Measurements from ENCODE around the gene SNX20. TPM values are rescaled to one million over a fixed set of nuclear protein-coding genes. Genes with fewer than 3 reads are reported as not detected.

Gene SNX20
- total and polyA plus RNA-seq, 10 of the 15 experiments (the other 5 are each of a cell fraction or from before 2014, with no cell fraction given), result 4.6 to 30.8 (median 21.9) TPM

GRCh38 chr16:50697881-50698767 is 17.0 kb upstream of the SNX20 start (continued):
- TF ChIP-seq, protein P1, sequence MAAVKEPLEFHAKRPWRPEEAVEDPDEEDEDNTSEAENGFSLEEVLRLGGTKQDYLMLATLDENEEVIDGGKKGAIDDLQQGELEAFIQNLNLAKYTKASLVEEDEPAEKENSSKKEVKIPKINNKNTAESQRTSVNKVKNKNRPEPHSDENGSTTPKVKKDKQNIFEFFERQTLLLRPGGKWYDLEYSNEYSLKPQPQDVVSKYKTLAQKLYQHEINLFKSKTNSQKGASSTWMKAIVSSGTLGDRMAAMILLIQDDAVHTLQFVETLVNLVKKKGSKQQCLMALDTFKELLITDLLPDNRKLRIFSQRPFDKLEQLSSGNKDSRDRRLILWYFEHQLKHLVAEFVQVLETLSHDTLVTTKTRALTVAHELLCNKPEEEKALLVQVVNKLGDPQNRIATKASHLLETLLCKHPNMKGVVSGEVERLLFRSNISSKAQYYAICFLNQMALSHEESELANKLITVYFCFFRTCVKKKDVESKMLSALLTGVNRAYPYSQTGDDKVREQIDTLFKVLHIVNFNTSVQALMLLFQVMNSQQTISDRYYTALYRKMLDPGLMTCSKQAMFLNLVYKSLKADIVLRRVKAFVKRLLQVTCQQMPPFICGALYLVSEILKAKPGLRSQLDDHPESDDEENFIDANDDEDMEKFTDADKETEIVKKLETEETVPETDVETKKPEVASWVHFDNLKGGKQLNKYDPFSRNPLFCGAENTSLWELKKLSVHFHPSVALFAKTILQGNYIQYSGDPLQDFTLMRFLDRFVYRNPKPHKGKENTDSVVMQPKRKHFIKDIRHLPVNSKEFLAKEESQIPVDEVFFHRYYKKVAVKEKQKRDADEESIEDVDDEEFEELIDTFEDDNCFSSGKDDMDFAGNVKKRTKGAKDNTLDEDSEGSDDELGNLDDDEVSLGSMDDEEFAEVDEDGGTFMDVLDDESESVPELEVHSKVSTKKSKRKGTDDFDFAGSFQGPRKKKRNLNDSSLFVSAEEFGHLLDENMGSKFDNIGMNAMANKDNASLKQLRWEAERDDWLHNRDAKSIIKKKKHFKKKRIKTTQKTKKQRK (IDR thresholded peaks at IDR 0.05; ENCODE audit: low read depth, low read length), result no peak
- TF ChIP-seq ZNF207 (IDR thresholded peaks at IDR 0.05; ENCODE audit: borderline replicate concordance) (peak; percentile 83), MEF2B (IDR thresholded peaks at IDR 0.05; ENCODE audit: partially characterized antibody, poor library complexity, severe bottlenecking) (peak; percentile 92), ELK1 (IDR thresholded peaks at IDR 0.05; ENCODE audit: low read depth, low read length) (no peak), SKIL (IDR thresholded peaks at IDR 0.05; ENCODE audit: low read depth, poor library complexity, severe bottlenecking) (peak; percentile 80), POLR2AphosphoS2 (IDR thresholded peaks at IDR 0.05; ENCODE audit: low read depth, low read length) (no peak; the same call in 1 of the 2 replicates), HSF1 (IDR thresholded peaks at IDR 0.05; ENCODE audit: low read depth, low read length) (no peak), MYC (IDR thresholded peaks at IDR 0.05; ENCODE audit: insufficient read depth, insufficient read length, insufficient replicate concordance, low read length, severe bottlenecking) (no peak), EP300 (IDR thresholded peaks at IDR 0.05; ENCODE audit: borderline replicate concordance in 1 of 2, control insufficient read depth in 1 of 2, low read depth in 2 of 2, low read length in 2 of 2) (peak; percentile 11 to 77; a peak in 3 of 4 replicates), PBX3 (IDR thresholded peaks at IDR 0.05; ENCODE audit: insufficient replicate concordance, low read depth, low read length) (no peak), SRF (IDR thresholded peaks at IDR 0.05; ENCODE audit: low read depth in 2 of 2, low read length in 2 of 2) (no peak)
- TF ChIP-seq, protein P2, sequence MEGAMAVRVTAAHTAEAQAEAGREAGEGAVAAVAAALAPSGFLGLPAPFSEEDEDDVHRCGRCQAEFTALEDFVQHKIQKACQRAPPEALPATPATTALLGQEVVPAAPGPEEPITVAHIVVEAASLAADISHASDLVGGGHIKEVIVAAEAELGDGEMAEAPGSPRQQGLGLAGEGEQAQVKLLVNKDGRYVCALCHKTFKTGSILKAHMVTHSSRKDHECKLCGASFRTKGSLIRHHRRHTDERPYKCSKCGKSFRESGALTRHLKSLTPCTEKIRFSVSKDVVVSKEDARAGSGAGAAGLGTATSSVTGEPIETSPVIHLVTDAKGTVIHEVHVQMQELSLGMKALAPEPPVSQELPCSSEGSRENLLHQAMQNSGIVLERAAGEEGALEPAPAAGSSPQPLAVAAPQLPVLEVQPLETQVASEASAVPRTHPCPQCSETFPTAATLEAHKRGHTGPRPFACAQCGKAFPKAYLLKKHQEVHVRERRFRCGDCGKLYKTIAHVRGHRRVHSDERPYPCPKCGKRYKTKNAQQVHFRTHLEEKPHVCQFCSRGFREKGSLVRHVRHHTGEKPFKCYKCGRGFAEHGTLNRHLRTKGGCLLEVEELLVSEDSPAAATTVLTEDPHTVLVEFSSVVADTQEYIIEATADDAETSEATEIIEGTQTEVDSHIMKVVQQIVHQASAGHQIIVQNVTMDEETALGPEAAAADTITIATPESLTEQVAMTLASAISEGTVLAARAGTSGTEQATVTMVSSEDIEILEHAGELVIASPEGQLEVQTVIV (IDR thresholded peaks at IDR 0.05; ENCODE audit: borderline replicate concordance, partially characterized antibody), result no peak

Data from GM12878 (cell line).